GF-D8 (cell line): Measurements from ENCODE around the gene CD44.

Source experiments
- DNase-seq: peaks from one replicate; lab custom pipeline; 2025; lab: John Stamatoyannopoulos, UW

Gene CD44

GRCh38 chr11:35139722-35140282 lies 831 bp downstream of the CD44 start:
- DNase-seq, result no peak

- no peak for DNase-seq
These were observed 2.1 kb downstream of the CD44 start for GRCh38 chr11:35141071-35141470.

- DNase-seq, result peak; percentile 0
These were observed 2.6 kb downstream of the CD44 start for GRCh38 chr11:35141571-35141971.

GRCh38 chr11:35142481-35143075 lies 3.6 kb downstream of the CD44 start:
- no peak for DNase-seq

- DNase-seq, result no peak
These were observed 4.5 kb downstream of the CD44 start for GRCh38 chr11:35143297-35144135.

- DNase-seq, result peak; percentile 11
These were observed 5.3 kb downstream of the CD44 start for GRCh38 chr11:35144136-35144741.

- DNase-seq, result no peak
These were observed 5.8 kb downstream of the CD44 start for GRCh38 chr11:35144806-35145205.

- DNase-seq, result no peak
These were observed 6.3 kb downstream of the CD44 start for GRCh38 chr11:35145271-35145670.

- DNase-seq, result no peak
These were observed 7.1 kb downstream of the CD44 start for GRCh38 chr11:35146074-35146521.

- no peak for DNase-seq
These were observed 7.7 kb downstream of the CD44 start for GRCh38 chr11:35146711-35147110.

GRCh38 chr11:35147235-35147634 lies 8.3 kb downstream of the CD44 start:
- no peak for DNase-seq

GRCh38 chr11:35148163-35148837 lies 9.3 kb downstream of the CD44 start:
- DNase-seq, result no peak

- DNase-seq, result no peak
These were observed 11.5 kb downstream of the CD44 start for GRCh38 chr11:35150454-35150853.

GRCh38 chr11:35151241-35151640 lies 12.3 kb downstream of the CD44 start:
- no peak for DNase-seq

- no peak for DNase-seq
These were observed 12.8 kb downstream of the CD44 start for GRCh38 chr11:35151683-35152280.

- no peak for DNase-seq
These were observed 13.6 kb downstream of the CD44 start for GRCh38 chr11:35152575-35152974.

- no peak for DNase-seq
These were observed 14.3 kb downstream of the CD44 start for GRCh38 chr11:35153280-35153679.

- no peak for DNase-seq
These were observed 16.0 kb downstream of the CD44 start for GRCh38 chr11:35154952-35155351.

GRCh38 chr11:35155677-35156076 lies 16.7 kb downstream of the CD44 start:
- no peak for DNase-seq

- DNase-seq, result no peak
These were observed 19.1 kb downstream of the CD44 start for GRCh38 chr11:35157814-35158700.
